ENCODE results near the gene UBQLN1. TPM values are rescaled to one million over a fixed set of nuclear protein-coding genes. Genes with fewer than 3 reads are reported as not detected.

UBQLN1 gene
- total and polyA plus RNA-seq, 4 donors = 26.3 to 140 (median 80.1) TPM

- Histone ChIP-seq H3K9ac (ENCODE audit: insufficient read depth in 1 of 2, low read length in 2 of 2) (no peak overlapping the region), H3K4me3 (no peak overlapping the region), H3K9me3 (ENCODE audit: control insufficient read depth in 4 of 4, insufficient read depth in 3 of 4, low read length in 3 of 4) (peaks cover 0 to 2% (median 0%) of the 10 kb centered on the region in 4 donors), H3K36me3 (ENCODE audit: control insufficient read depth in 4 of 4, insufficient read depth in 4 of 4, low read length in 4 of 4) (no peaks in the 10 kb centered on the region), H3K4me1 (ENCODE audit: control insufficient read depth in 5 of 5, insufficient read depth in 5 of 5, low read length in 5 of 5) (no peaks in the 10 kb centered on the region), H3K27me3 (ENCODE audit: control insufficient read depth in 3 of 3, insufficient read depth in 3 of 3, low read length in 2 of 3) (no peaks in the 10 kb centered on the region), H3K27ac (ENCODE audit: low read depth in 1 of 2, low read length in 1 of 2) (no peak overlapping the region)
- TF ChIP-seq CTCF (IDR thresholded peaks at IDR 0.05; ENCODE audit: control extremely low read depth, extremely low read depth) = no peak
- ATAC-seq (ENCODE audit: insufficient read depth, low FRiP score) = no peak
- no peak for DNase-seq
- 86 to 89% methylated on average over 2 of the region's 2 CpGs for WGBS, 2 donors
Measured at GRCh38 chr9:83722726-83723495, 15.2 kb upstream of the UBQLN1 start.

GRCh38 chr9:83721509-83721908 lies 13.8 kb upstream of the UBQLN1 start:
- DNase-seq (no peak), ATAC-seq (ENCODE audit: insufficient read depth, low FRiP score) (no peak)
- peaks cover 0 to 2% (median under 1%) of the 10 kb centered on the region in 4 donors for H3K9me3 ChIP-seq (ENCODE audit: control insufficient read depth in 4 of 4, insufficient read depth in 3 of 4, low read length in 3 of 4)
- no peak overlapping the region for H3K4me3 ChIP-seq
- H3K27ac ChIP-seq (ENCODE audit: low read depth in 1 of 2, low read length in 1 of 2) = no peak overlapping the region
- H3K9ac ChIP-seq (ENCODE audit: insufficient read depth in 1 of 2, low read length in 2 of 2) = no peak overlapping the region
- H3K27me3 ChIP-seq (ENCODE audit: control insufficient read depth in 3 of 3, insufficient read depth in 3 of 3, low read length in 2 of 3) = no peaks in the 10 kb centered on the region
- H3K36me3 ChIP-seq (ENCODE audit: control insufficient read depth in 4 of 4, insufficient read depth in 4 of 4, low read length in 4 of 4) = no peaks in the 10 kb centered on the region
- H3K4me1 ChIP-seq (ENCODE audit: control insufficient read depth in 5 of 5, insufficient read depth in 5 of 5, low read length in 5 of 5) = no peaks in the 10 kb centered on the region
- TF ChIP-seq CTCF (IDR thresholded peaks at IDR 0.05; ENCODE audit: control extremely low read depth, extremely low read depth) = no peak

GRCh38 chr9:83715794-83716193 lies 8.0 kb upstream of the UBQLN1 start:
- no peak for TF ChIP-seq CTCF (IDR thresholded peaks at IDR 0.05; ENCODE audit: control extremely low read depth, extremely low read depth)
- Histone ChIP-seq H3K9ac (ENCODE audit: insufficient read depth in 1 of 2, low read length in 2 of 2) (no peak overlapping the region), H3K27me3 (ENCODE audit: control insufficient read depth in 3 of 3, insufficient read depth in 3 of 3, low read length in 2 of 3) (no peaks in the 10 kb centered on the region), H3K27ac (ENCODE audit: low read depth in 1 of 2, low read length in 1 of 2) (no peak overlapping the region), H3K4me3 (no peak overlapping the region), H3K9me3 (ENCODE audit: control insufficient read depth in 4 of 4, insufficient read depth in 3 of 4, low read length in 3 of 4) (peaks cover 0 to 3% (median 0%) of the 10 kb centered on the region in 4 donors), H3K4me1 (ENCODE audit: control insufficient read depth in 5 of 5, insufficient read depth in 5 of 5, low read length in 5 of 5) (no peaks in the 10 kb centered on the region), H3K36me3 (ENCODE audit: control insufficient read depth in 4 of 4, insufficient read depth in 4 of 4, low read length in 4 of 4) (no peaks in the 10 kb centered on the region)
- ATAC-seq (ENCODE audit: insufficient read depth, low FRiP score) = no peak
- no peak for DNase-seq

- H3K27ac ChIP-seq (ENCODE audit: low read depth in 1 of 2, low read length in 1 of 2) = no peak overlapping the region
- H3K4me1 ChIP-seq (ENCODE audit: control insufficient read depth in 5 of 5, insufficient read depth in 5 of 5, low read length in 5 of 5) = no peaks in the 10 kb centered on the region
- DNase-seq (no peak), ATAC-seq (ENCODE audit: insufficient read depth, low FRiP score) (no peak)
- no peaks in the 10 kb centered on the region for H3K36me3 ChIP-seq (ENCODE audit: control insufficient read depth in 4 of 4, insufficient read depth in 4 of 4, low read length in 4 of 4)
- no peak for TF ChIP-seq CTCF (IDR thresholded peaks at IDR 0.05; ENCODE audit: control extremely low read depth, extremely low read depth)
- 90 to 97% methylated on average over 1 of the region's 1 CpG for WGBS, 2 donors
- no peak overlapping the region for H3K9ac ChIP-seq (ENCODE audit: insufficient read depth in 1 of 2, low read length in 2 of 2)
- no peaks in the 10 kb centered on the region for H3K27me3 ChIP-seq (ENCODE audit: control insufficient read depth in 3 of 3, insufficient read depth in 3 of 3, low read length in 2 of 3)
- peaks cover 0 to 3% (median 0%) of the 10 kb centered on the region in 4 donors for H3K9me3 ChIP-seq (ENCODE audit: control insufficient read depth in 4 of 4, insufficient read depth in 3 of 4, low read length in 3 of 4)
- H3K4me3 ChIP-seq = no peak overlapping the region
Measured at GRCh38 chr9:83715221-83715620, 7.5 kb upstream of the UBQLN1 start.
